Astrocyte of the spinal cord (primary cell): ENCODE measurements around the gene MYO7B.

Experiments used
- DNase-seq: peaks from one replicate; pipeline ENCODE4 v3.0.0; 2011; ENCODE audit warnings: low read depth, low spot score
- H3K4me3 ChIP-seq: 2 replicates; pipeline ENCODE4 v1.5.1; 2011; ENCODE audit warnings: low read depth, mild to moderate bottlenecking, low read length, moderate library complexity
- in situ Hi-C: cut with HindIII; loops from 2 replicates; pipeline ENCODE4 v1.10.0; 2017; ENCODE audit warnings: low sequenced_read_pairs
- TF ChIP-seq, protein P1 (sequence below): IDR thresholded peaks from 2 replicates; pipeline ENCODE4 v1.5.1; 2012; ENCODE audit warnings: low read depth, mild to moderate bottlenecking, low read length, inconsistent platforms

The MYO7B gene

DNA sequence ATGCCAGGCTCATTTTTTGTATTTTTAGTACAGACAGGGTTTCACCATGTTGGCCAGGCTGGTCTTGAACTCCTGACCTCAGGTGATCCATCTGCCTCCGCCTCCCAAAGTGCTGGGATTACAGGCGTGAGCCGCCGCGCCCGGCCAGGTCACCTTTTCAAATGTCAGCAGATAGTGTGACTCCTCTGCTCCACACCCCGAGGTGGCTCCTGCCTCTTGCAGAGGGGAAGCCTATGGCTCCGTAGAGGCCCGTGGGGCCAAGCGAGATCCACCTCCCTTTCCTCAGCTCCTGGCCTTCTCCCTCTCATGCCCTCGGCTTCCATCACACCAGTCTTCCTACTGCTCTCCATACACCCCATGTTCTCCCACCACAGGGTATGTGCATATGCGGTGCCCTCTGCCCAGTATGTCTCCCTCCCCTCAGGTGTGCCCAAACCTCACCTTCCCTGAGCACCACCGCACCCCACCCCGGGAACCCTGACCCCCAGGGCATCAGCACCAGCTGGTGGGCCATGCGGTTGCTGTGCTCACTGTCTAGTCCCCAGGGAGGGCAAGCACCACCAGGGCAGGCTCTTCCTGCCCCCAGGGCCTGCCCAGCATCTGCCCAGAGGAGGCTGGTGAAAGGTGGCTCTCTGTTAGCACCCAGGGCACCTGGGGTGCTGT is 121.2 kb downstream of the MYO7B start:
- no peak for DNase-seq
- TF ChIP-seq, protein P1, sequence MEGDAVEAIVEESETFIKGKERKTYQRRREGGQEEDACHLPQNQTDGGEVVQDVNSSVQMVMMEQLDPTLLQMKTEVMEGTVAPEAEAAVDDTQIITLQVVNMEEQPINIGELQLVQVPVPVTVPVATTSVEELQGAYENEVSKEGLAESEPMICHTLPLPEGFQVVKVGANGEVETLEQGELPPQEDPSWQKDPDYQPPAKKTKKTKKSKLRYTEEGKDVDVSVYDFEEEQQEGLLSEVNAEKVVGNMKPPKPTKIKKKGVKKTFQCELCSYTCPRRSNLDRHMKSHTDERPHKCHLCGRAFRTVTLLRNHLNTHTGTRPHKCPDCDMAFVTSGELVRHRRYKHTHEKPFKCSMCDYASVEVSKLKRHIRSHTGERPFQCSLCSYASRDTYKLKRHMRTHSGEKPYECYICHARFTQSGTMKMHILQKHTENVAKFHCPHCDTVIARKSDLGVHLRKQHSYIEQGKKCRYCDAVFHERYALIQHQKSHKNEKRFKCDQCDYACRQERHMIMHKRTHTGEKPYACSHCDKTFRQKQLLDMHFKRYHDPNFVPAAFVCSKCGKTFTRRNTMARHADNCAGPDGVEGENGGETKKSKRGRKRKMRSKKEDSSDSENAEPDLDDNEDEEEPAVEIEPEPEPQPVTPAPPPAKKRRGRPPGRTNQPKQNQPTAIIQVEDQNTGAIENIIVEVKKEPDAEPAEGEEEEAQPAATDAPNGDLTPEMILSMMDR: no peak
- in situ Hi-C loops: no loop called here
- no peak overlapping the region for H3K4me3 ChIP-seq

DNA sequence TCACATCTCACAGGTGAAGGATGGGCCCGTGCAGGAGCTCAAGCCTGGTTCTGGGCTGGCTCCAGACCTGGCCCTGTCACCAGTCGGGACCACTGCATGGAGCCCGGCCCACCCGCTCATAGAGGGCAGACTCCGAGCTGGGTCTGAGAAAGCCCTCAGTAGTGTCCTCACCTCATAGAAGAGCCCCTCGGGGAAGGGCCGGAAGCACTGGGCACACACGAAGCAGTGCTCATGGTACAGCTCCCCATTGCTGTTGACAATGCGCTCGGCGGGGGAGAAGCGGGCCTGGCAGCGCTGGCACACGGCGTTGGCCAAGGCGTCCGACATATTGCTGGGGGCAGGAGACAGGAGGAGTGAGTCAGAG is 121.7 kb downstream of the MYO7B start:
- in situ Hi-C loops: no loop called here
- no peak overlapping the region for H3K4me3 ChIP-seq
- TF ChIP-seq, protein P1: no peak
- no peak for DNase-seq

DNA sequence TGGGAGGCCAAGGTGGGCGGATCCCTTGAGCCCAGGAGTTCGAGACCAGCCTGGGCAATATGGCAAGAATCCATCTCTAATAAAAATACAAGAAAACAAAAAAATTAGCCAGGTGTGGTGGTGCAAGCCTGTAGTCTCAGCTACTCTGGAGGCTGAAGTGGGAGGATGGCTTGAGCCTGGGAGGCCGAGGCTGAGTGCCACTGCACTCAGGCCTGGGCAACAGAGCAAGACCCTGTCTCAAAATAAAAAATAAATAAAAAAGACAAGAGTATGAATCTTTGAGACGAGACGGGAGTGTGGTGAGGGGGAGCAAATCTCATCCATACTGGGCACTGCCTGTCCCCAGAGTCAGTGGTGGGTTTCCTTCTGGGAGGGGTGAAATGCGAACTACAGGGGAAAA is 122.7 kb downstream of the MYO7B start:
- DNase-seq: no peak
- TF ChIP-seq, protein P1: no peak
- in situ Hi-C loops: no loop called here
- H3K4me3 ChIP-seq: no peak overlapping the region

DNA sequence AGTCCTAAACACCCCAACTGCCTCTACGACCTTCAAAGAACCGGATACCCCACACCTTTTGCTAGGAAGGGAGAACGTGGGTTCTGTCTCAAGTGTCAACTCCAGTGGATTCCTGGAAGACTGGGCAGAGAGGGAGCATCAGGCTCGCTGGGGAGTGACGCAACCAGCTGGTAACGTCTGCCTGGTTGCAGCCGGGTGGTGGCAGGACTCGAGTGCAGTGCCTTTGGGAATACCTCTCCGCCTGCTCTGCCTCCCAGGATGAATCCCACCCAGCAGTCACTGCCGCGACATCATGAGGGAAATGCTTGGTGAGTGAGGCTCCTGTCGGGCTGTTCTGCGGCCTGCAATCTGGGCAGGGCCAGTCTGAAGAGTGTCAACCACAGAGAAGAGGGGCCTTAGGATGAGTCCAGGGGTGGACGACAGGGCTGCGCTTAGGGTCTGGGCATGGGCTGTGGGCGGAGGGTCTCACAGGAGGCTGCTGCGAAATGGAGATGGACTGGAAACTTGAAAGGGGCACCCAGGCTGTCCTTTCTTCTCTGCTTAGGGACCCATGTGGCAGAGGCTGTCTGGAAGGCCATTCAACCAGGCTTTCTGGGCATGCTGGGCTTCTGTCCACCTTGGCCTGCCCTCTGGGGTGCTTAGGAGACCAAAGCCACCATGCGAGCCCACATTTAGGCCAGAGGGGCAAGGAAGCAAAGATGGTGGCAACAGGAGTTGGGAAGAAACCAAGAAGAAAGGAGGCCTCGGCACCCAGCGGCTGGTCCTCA is 123.3 kb downstream of the MYO7B start:
- no peak for DNase-seq
- TF ChIP-seq, protein P1: no peak
- in situ Hi-C loops: no loop called here
- H3K4me3 ChIP-seq: no peak overlapping the region

DNA sequence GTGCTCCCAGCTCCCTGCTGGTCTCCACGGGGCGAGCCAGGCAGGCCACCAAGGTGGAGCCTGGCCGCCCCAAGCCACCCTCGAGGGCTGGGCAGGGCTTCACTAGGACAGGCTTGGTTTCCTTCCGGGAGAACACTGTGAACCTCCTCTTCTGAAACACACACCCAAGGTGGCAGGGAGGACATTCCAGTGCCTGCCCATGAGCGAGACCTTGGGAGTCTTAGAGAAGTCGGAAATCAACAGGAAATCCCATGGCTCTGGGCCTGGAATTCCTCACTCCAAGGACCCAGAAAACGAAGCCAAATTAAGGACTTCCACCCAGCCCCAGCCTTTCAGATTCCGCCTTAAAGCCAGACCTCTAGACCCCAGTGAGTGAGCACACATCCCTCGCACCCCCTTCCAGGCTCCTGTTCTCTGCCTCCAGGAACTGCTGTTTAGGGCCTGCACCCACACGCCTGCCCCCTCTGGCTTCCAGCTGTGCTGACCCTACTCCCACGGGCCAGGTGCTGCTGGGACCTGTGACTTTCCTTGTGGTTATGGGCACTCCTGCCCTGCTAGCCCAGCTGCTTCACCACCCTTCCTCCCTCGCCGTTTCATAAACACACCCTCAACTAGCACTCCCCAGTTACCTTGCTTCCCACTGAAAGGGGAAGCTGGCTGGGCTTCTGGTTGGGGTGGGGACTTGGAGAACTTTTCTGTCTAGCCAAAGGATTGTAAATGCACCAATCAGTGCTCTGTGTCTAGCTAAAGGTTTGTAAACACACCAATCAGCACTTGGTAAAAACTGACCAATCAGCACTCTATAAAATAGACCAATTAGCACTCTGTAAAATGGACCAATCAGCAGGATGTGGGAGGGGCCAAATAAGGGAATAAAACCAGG is 124.2 kb downstream of the MYO7B start:
- in situ Hi-C loops: no loop called here
- DNase-seq: no peak
- no peak overlapping the region for H3K4me3 ChIP-seq
- TF ChIP-seq, protein P1: no peak

DNA sequence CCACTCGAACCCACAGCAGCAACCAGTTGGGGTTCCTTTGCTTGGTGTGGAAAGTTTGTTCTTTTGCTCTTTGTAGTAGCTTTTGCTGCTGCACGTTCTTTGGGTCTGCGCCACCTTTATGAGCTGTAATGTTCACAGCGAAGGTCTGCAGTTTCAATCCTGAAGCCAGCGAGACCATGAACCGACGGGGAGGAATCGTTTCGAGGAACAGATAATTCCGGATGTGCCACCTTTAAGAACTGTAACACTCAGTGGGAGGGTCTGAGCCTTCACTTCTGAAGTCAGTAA is 124.8 kb downstream of the MYO7B start:
- TF ChIP-seq, protein P1: no peak
- DNase-seq: no peak
- no peak overlapping the region for H3K4me3 ChIP-seq
- in situ Hi-C loops: no loop called here
